ENCODE results near the gene COA8. TPM values are rescaled to one million over a fixed set of nuclear protein-coding genes. Genes with fewer than 3 reads are reported as not detected.
A peak's percentile ranks its signal among the peaks of the same experiment; 100 is the strongest.

COA8 gene, protein sequence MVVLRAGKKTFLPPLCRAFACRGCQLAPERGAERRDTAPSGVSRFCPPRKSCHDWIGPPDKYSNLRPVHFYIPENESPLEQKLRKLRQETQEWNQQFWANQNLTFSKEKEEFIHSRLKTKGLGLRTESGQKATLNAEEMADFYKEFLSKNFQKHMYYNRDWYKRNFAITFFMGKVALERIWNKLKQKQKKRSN
- total RNA-seq (ENCODE audit: unreplicated experiment): 45.2 TPM
- long read RNA-seq, transcript APOPT1-202 (3 exons, 575 nt): minor isoform, 6 of 35 reads
- long read RNA-seq, transcript APOPT1-201 (5 exons, 2,523 nt): major isoform, 18 of 35 reads
- long read RNA-seq, transcript APOPT1-203 (4 exons, 782 nt): minor isoform, 5 of 35 reads
- long read RNA-seq, partial matches to known transcripts: 1 of 35 reads
- long read RNA-seq, other reads (novel, unspliced or antisense): 3 of 35 reads

- Mint-ChIP-seq H3K4me1 (ENCODE audit: unreplicated experiment) (peaks cover 42% of the 10 kb centered on the region), H3K27ac (ENCODE audit: unreplicated experiment) (peak within 1 kb of the TSS; percentile 98), H3K9me3 (ENCODE audit: unreplicated experiment) (no peaks in the 10 kb centered on the region), H3K27me3 (ENCODE audit: unreplicated experiment) (peaks cover 22% of the 10 kb centered on the region), H3K4me3 (ENCODE audit: unreplicated experiment) (peak within 1 kb of the TSS; percentile 100), H3K36me3 (ENCODE audit: low read depth, unreplicated experiment) (peaks cover 35% of the 10 kb centered on the region)
- DNase-seq (ENCODE audit: low spot score): peak; percentile 93
- TF ChIP-seq, protein P1, sequence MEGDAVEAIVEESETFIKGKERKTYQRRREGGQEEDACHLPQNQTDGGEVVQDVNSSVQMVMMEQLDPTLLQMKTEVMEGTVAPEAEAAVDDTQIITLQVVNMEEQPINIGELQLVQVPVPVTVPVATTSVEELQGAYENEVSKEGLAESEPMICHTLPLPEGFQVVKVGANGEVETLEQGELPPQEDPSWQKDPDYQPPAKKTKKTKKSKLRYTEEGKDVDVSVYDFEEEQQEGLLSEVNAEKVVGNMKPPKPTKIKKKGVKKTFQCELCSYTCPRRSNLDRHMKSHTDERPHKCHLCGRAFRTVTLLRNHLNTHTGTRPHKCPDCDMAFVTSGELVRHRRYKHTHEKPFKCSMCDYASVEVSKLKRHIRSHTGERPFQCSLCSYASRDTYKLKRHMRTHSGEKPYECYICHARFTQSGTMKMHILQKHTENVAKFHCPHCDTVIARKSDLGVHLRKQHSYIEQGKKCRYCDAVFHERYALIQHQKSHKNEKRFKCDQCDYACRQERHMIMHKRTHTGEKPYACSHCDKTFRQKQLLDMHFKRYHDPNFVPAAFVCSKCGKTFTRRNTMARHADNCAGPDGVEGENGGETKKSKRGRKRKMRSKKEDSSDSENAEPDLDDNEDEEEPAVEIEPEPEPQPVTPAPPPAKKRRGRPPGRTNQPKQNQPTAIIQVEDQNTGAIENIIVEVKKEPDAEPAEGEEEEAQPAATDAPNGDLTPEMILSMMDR (IDR thresholded peaks at IDR 0.05; ENCODE audit: unreplicated experiment): no peak
These were observed at the start of gene COA8, which contains the start of gene BAG5 for GRCh38 chr14:103562429-103563225. COA8 (plus strand) TSS chr14:103562960; CDS start chr14:103563002, 42 bp downstream. BAG5 (minus strand) TSS chr14:103562657; CDS start chr14:103561164, 1,493 bp downstream.

DNA sequence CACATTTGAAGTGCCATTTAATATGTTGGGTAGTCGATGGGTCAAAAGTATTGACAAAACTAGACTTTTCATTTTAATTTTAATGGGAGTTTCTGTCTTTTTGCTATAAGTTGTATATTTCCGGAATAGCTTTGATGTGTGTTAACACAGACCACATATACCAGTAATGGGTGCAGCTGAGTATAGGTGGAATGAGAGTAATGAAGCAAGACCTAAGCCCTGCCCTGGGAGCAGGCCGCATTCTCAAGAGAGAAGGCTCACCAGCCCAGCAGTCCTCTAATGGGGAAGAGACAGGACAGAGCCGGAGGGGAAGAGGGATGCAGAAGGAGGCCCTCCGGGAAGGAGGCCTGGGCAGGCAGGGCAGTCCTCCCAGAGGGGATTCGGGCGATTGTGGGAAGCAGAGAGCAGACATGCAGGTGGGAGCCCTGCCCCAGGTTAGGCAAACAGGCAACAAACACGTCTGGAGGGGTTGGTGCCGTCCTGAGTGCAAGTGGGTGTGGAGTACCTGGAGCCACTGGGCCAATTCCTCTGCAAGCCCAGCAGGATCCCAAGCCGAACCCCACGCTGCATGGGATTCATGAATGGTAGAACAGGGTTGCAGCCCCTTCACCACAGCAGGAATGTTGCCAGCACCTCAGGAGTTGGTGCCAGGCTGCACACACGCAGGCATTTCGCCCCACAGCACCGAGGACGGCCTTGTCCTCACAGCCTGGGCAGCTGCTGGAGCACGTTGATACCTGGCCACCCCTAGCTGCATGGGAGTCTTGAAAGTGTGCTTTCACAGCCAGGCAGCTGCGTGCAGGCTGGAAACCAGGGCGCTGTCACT is 48.0 kb upstream of the COA8 start:
- no peak for DNase-seq (ENCODE audit: low spot score)
- peaks cover 8% of the 10 kb centered on the region for H3K36me3 Mint-ChIP-seq (ENCODE audit: low read depth, unreplicated experiment)
- H3K9me3 Mint-ChIP-seq (ENCODE audit: unreplicated experiment): no peaks in the 10 kb centered on the region
- H3K27ac Mint-ChIP-seq (ENCODE audit: unreplicated experiment): no peak overlapping the region
- peaks cover 6% of the 10 kb centered on the region for H3K4me1 Mint-ChIP-seq (ENCODE audit: unreplicated experiment)
- TF ChIP-seq, protein P1 (IDR thresholded peaks at IDR 0.05; ENCODE audit: unreplicated experiment): no peak
- no peak overlapping the region for H3K4me3 Mint-ChIP-seq (ENCODE audit: unreplicated experiment)
- H3K27me3 Mint-ChIP-seq (ENCODE audit: unreplicated experiment): peaks cover 13% of the 10 kb centered on the region

DNA sequence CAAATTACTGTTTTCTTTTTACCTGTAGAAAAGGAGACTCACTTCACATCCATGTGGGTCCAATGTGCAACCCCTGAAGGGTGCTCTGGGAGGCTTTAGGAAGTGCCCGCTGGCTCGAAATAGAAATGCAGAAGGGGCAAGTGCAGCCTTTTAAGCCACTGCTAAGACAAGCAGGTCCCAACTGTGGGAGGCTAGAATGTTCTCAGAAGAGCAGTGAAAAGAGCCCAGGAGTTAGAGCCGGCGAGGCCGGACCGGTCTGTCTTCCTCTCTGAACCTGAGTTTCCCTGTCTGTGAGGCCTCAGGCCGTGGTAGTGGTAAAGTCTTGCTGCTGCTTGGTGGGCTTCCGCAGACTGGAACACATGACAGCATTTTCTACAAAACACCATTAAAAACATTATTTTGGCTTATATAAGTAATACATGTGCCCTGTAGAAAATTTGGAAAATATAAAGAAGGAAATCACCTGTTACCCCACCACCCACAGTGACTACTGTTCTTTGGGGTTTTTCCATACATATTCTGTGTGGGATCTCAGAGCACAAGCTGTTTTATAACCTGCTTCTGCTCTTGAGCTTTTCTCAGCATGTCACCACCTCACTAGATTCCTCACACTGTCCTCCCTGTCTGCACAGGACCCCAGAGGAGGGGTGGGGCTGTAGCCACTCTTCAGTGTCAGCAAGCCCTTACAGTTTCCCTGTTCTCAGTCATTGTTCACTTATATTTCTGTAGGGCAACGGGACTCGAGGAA is 46.2 kb upstream of the COA8 start:
- no peaks in the 10 kb centered on the region for H3K36me3 Mint-ChIP-seq (ENCODE audit: low read depth, unreplicated experiment)
- no peak overlapping the region for H3K27ac Mint-ChIP-seq (ENCODE audit: unreplicated experiment)
- H3K9me3 Mint-ChIP-seq (ENCODE audit: unreplicated experiment): no peaks in the 10 kb centered on the region
- TF ChIP-seq, protein P1 (IDR thresholded peaks at IDR 0.05; ENCODE audit: unreplicated experiment): no peak
- peaks cover 9% of the 10 kb centered on the region for H3K4me1 Mint-ChIP-seq (ENCODE audit: unreplicated experiment)
- no peak overlapping the region for H3K4me3 Mint-ChIP-seq (ENCODE audit: unreplicated experiment)
- no peak for DNase-seq (ENCODE audit: low spot score)
- H3K27me3 Mint-ChIP-seq (ENCODE audit: unreplicated experiment): peaks cover 13% of the 10 kb centered on the region

DNA sequence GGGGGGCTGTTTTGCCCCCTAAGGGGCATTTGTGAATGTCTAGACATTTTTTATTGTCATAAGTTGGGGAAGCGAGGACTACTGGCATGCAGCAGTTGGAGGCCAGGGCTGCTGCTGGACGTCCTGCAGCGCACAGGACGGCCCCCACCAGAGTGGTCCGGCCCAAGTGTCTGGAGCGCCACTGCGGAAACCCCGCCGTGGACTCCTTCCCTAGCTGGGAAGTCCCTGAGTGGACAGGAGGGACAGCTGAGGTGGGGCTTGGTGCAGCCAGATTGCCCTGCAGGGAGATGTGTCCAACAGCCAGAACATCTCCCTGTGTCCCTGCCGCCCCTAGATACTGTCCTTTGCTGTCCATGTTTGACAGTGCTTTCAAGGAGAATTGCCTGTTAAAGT is 45.6 kb upstream of the COA8 start:
- H3K36me3 Mint-ChIP-seq (ENCODE audit: low read depth, unreplicated experiment): no peaks in the 10 kb centered on the region
- H3K27me3 Mint-ChIP-seq (ENCODE audit: unreplicated experiment): peaks cover 13% of the 10 kb centered on the region
- H3K4me3 Mint-ChIP-seq (ENCODE audit: unreplicated experiment): no peak overlapping the region
- peaks cover 9% of the 10 kb centered on the region for H3K4me1 Mint-ChIP-seq (ENCODE audit: unreplicated experiment)
- DNase-seq (ENCODE audit: low spot score): no peak
- TF ChIP-seq, protein P1 (IDR thresholded peaks at IDR 0.05; ENCODE audit: unreplicated experiment): no peak
- H3K27ac Mint-ChIP-seq (ENCODE audit: unreplicated experiment): no peak overlapping the region
- no peaks in the 10 kb centered on the region for H3K9me3 Mint-ChIP-seq (ENCODE audit: unreplicated experiment)
